HCT116 (cell line): ENCODE measurements around the gene NLN. TPM values are rescaled to one million over a fixed set of nuclear protein-coding genes. Genes with fewer than 3 reads are reported as not detected.

Experiments
- ATAC-seq: fragments of 200-7000 bp; cut with Tn5 transposase; 2 replicates; pipeline ENCODE4 v1.9.1; 2020; ENCODE audit warnings: mild to moderate bottlenecking, moderate library complexity
- BruUV-seq: library from RNA; stranded (reverse); fragments of 400-500 nt; replicated peaks from 2 replicates; lab custom pipeline; 2021; lab: Mats Ljungman, UMichigan
- CTCF ChIA-PET: fragments of 300-600 bp; sonication (Branson Sonifier 250); formaldehyde crosslinking; loops from one replicate; lab custom pipeline; 2021; ENCODE audit warnings: antibody characterized with exemption; lab: Charles Lee
- POLR2A ChIA-PET: fragments of 300-600, 350-600 bp; sonication (Branson Sonifier 250); formaldehyde crosslinking; loops from one replicate; lab custom pipeline; 2021; ENCODE audit warnings: antibody characterized with exemption; lab: Charles Lee
- RAD21 ChIA-PET, 2 experiments: fragments of 300-600 bp; sonication (Branson Sonifier 250); formaldehyde crosslinking; loops; one replicate each; lab custom pipeline; 2023; ENCODE audit warnings: low total read pairs in 2 of 2; ENCODE audit not compliant: uncharacterized antibody in 2 of 2, unreplicated experiment in 2 of 2, low non-redundant PET in 1 of 2; lab: Charles Lee
- DNase-seq: peaks from one replicate; pipeline ENCODE4 v3.0.0-alpha.2; 2010; ENCODE audit warnings: low read depth, low spot score
- H2AFZ ChIP-seq: fragments of 200-600 bp; shearing (Covaris generic), sonication (generic); 2 replicates; pipeline ENCODE4 v1.6.1; 2017; ENCODE audit warnings: low read depth, mixed run types, mixed read lengths, antibody characterized with exemption, low read length; ENCODE audit not compliant: poor library complexity, severe bottlenecking
- H3K27ac ChIP-seq: 2 replicates; pipeline ENCODE4 v1.5.1; 2012; ENCODE audit warnings: low read depth, low read length
- H3K27me3 ChIP-seq: fragments of 200-600 bp; sonication (generic); 2 replicates; pipeline ENCODE4 v1.6.1; 2016; ENCODE audit warnings: mixed run types, low read length, mixed read lengths; ENCODE audit not compliant: insufficient read depth
- H3K36me3 ChIP-seq, 2 experiments: fragments of 200-500 bp in 1 of 2; fragments of 200-600 bp in 1 of 2; sonication (Bioruptor generic) in 1 of 2; sonication (generic) in 1 of 2; 2 replicates each; pipeline versions ENCODE4 v1.5.1 to v1.6.1; 2014 to 2016; ENCODE audit warnings: low read length in 2 of 2, inconsistent platforms in 1 of 2, mixed read lengths in 1 of 2, mixed run types in 1 of 2; ENCODE audit not compliant: insufficient read depth in 2 of 2, control insufficient read depth in 1 of 2
- H3K4me1 ChIP-seq, 2 experiments: fragments of 200-600 bp in 1 of 2; sonication (generic) in 1 of 2; 2 replicates each; pipeline versions ENCODE4 v1.5.1 to v1.6.1; 2012 to 2017; ENCODE audit warnings: low read length in 2 of 2, inconsistent platforms in 1 of 2, mild to moderate bottlenecking in 1 of 2, mixed read lengths in 1 of 2, mixed run types in 1 of 2, moderate library complexity in 1 of 2; ENCODE audit not compliant: insufficient read depth in 2 of 2, control insufficient read depth in 1 of 2
- H3K4me2 ChIP-seq: fragments of 200-600 bp; sonication (generic); 2 replicates; pipeline ENCODE4 v1.6.1; 2017; ENCODE audit warnings: mixed run types, low read length, mixed read lengths
- H3K4me3 ChIP-seq, 2 experiments: fragments of 200-600 bp in 1 of 2; sonication (generic) in 1 of 2; replicated peaks in 1 of 2; 2 replicates each; pipeline ENCODE4 v1.5.1; 2011 to 2016; ENCODE audit warnings: low read length in 2 of 2, control low read depth in 1 of 2, low read depth in 1 of 2, mild to moderate bottlenecking in 1 of 2, mixed read lengths in 1 of 2, mixed run types in 1 of 2
- H3K79me2 ChIP-seq: fragments of 200-600 bp; sonication (generic); 2 replicates; pipeline ENCODE4 v1.6.1; 2017; ENCODE audit warnings: mild to moderate bottlenecking, mixed run types, low read length, moderate library complexity, mixed read lengths; ENCODE audit not compliant: insufficient read depth
- H3K9ac ChIP-seq: fragments of 200-600 bp; sonication (generic); 2 replicates; pipeline ENCODE4 v1.6.1; 2016; ENCODE audit warnings: low read length, mixed read lengths
- H3K9me2 ChIP-seq: fragments of 200-600 bp; sonication (generic), shearing (Covaris generic); 2 replicates; pipeline ENCODE4 v1.6.1; 2017; ENCODE audit warnings: mixed run types, mild to moderate bottlenecking, moderate library complexity; ENCODE audit not compliant: insufficient read depth
- H3K9me3 ChIP-seq, 2 experiments: fragments of 200-500 bp in 1 of 2; fragments of 200-600 bp in 1 of 2; sonication (Bioruptor generic) in 1 of 2; sonication (generic) in 1 of 2; 2 replicates each; pipeline ENCODE4 v1.6.1; 2014 to 2017; ENCODE audit warnings: low read length in 2 of 2, mixed read lengths in 2 of 2, inconsistent platforms in 1 of 2, low read depth in 1 of 2, mild to moderate bottlenecking in 1 of 2, mixed run types in 1 of 2, moderate library complexity in 1 of 2; ENCODE audit not compliant: control insufficient read depth in 1 of 2, insufficient read depth in 1 of 2
- H4K20me1 ChIP-seq: fragments of 200-600 bp; sonication (generic), shearing (Covaris generic); 2 replicates; pipeline ENCODE4 v1.6.1; 2017; ENCODE audit warnings: mixed run types, mild to moderate bottlenecking, moderate library complexity; ENCODE audit not compliant: insufficient read depth
- CBX3 ChIP-seq: IDR thresholded peaks from 2 replicates; pipeline ENCODE4 v1.6.1; 2012; ENCODE audit warnings: low read depth
- ELF1 ChIP-seq: IDR thresholded peaks from 2 replicates; pipeline ENCODE4 v1.6.1; 2012; ENCODE audit warnings: low read depth, borderline replicate concordance
- EZH2 ChIP-seq: fragments of 200-600 bp; sonication (generic); IDR thresholded peaks from 2 replicates; pipeline ENCODE4 v1.6.1; 2017; ENCODE audit warnings: antibody characterized with exemption, mixed run types
- EZH2phosphoT487 ChIP-seq: fragments of 200-600 bp; IDR thresholded peaks from 2 replicates; pipeline ENCODE4 v1.6.1; 2018; ENCODE audit warnings: antibody characterized with exemption, borderline replicate concordance
- MAX ChIP-seq: IDR thresholded peaks from 2 replicates; pipeline ENCODE4 v1.6.1; 2012
- POLR2A ChIP-seq: IDR thresholded peaks from 2 replicates; pipeline ENCODE4 v1.7.0; 2011; ENCODE audit warnings: borderline replicate concordance; ENCODE audit not compliant: insufficient read depth, insufficient read length; ENCODE audit errors: extremely low read depth
- SP1 ChIP-seq: IDR thresholded peaks from 2 replicates; pipeline ENCODE4 v1.6.1; 2012; ENCODE audit warnings: low read depth
- SRF ChIP-seq: IDR thresholded peaks from 2 replicates; pipeline ENCODE4 v1.6.1; 2012; ENCODE audit warnings: low read depth
- TCF7L2 ChIP-seq: IDR thresholded peaks from 2 replicates; pipeline ENCODE4 v1.7.0; 2011; ENCODE audit warnings: borderline replicate concordance, inconsistent platforms; ENCODE audit not compliant: insufficient read depth, insufficient read length; ENCODE audit errors: extremely low read depth
- YY1 ChIP-seq: IDR thresholded peaks from 2 replicates; pipeline ENCODE4 v1.6.1; 2011; ENCODE audit warnings: low read length, low read depth, moderate library complexity, mild to moderate bottlenecking; ENCODE audit not compliant: insufficient replicate concordance; ENCODE audit errors: extremely low read depth
- ZNF274 ChIP-seq: fragments of 200-500 bp; sonication (Bioruptor generic); IDR thresholded peaks from 2 replicates; pipeline ENCODE4 v1.6.1; 2014; ENCODE audit warnings: mild to moderate bottlenecking, low read depth, low read length, inconsistent platforms
- intact Hi-C: fragments of 100-400 bp; cut with micrococcal nuclease; formaldehyde crosslinking; loops from 2 replicates; pipeline ENCODE4 v1.10.0; 2022
- total RNA-seq: library from RNA; stranded (reverse); gene quantifications from one replicate; pipeline ENCODE4 v1.2.1, GENCODE V29; 2021; ENCODE audit not compliant: unreplicated experiment
- TF ChIP-seq, protein P1 (sequence below): IDR thresholded peaks from 2 replicates; pipeline ENCODE4 v1.6.1; 2012
- TF ChIP-seq, protein P2 (sequence below): IDR thresholded peaks from 2 replicates; pipeline ENCODE4 v1.6.1; 2011; ENCODE audit warnings: mild to moderate bottlenecking, low read length, moderate library complexity; ENCODE audit not compliant: insufficient replicate concordance; ENCODE audit errors: extremely low read depth

Gene NLN
- total RNA-seq, 1 experiment from 2014 or later, result 67.6 TPM

DNA sequence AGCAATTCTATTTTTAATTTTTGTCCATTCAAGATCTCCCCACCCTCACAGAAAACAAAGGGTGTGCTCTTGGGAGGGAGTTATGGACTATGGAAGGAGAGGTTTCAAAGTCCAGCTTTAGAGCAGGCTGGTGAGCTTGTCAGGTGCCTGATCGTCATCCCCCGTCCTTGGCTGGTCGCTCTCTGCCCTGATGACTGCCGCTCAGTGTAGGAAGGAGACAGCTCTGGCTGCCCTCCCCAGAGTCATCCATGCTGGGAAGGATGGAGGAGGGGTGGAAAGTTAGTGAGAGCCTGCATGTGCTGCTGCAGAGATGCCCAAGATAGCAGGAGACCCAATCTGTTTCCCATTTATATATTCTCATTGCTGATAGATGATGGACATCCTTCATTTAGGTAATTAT, 96.6 kb downstream of the NLN start:
- BruUV-seq, result no TSS peak
- Histone ChIP-seq H2AFZ (no peak overlapping the region), H3K27me3 (no peaks in the 10 kb centered on the region), H3K27ac (no peak overlapping the region), H3K79me2 (no peaks in the 10 kb centered on the region), H3K4me1 (peaks cover 16 to 32% of the 10 kb centered on the region in 2 experiments), H3K9me2 (no peaks in the 10 kb centered on the region), H3K9ac (no peak overlapping the region), H4K20me1 (no peaks in the 10 kb centered on the region), H3K4me2 (no peak overlapping the region)
- ChIA-PET RAD21 (no interaction called here), POLR2A (no interaction called here)
- intact Hi-C loops, result no loop called here
- TF ChIP-seq SRF (no peak), ELF1 (no peak), MAX (no peak)
- TF ChIP-seq, protein P1, sequence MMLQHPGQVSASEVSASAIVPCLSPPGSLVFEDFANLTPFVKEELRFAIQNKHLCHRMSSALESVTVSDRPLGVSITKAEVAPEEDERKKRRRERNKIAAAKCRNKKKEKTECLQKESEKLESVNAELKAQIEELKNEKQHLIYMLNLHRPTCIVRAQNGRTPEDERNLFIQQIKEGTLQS, result no peak
- TF ChIP-seq, all 23 proteins: peak for 0
- ATAC-seq (no peak), DNase-seq (no peak)
- Histone ChIP-seq H3K4me3 (no peak overlapping the region), H3K36me3 (no peaks in the 10 kb centered on the region), H3K9me3 (no peaks in the 10 kb centered on the region)
- CTCF ChIA-PET, result no interaction called here

DNA sequence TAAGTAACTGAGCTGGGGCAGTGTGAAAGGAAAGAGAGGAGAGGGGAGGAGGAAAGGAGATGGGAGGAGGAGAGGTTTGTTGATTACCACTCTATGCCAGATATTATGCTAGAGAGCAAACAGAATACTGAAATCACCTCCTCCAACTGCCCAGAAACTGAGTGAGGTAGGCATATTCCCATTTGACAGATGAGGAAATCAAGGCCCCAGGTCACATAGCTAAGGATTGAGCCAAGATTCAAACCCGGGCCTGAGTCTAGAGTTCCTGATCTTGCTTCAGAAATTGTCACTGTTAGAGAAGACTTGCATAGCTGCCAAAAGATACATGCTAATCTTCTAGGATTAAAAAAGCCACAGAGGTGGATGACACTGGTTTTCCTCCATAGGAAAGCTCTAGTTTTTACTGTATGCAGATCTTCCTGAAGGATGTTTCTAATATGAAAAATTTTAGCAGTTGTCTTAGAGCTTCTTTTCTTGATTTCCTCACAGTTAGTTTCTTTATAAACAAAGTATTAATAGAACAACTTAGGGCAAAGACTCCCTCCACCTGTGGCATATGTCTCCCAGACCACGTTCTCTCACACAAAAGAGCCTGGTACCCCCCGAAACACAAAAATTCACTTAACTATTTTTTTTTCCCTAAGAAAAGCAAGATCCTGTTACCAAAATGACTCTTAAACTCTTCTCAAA, 97.4 kb downstream of the NLN start:
- no peak for DNase-seq
- Histone ChIP-seq H3K36me3 (no peaks in the 10 kb centered on the region), H3K27ac (no peak overlapping the region), H3K9me3 (no peaks in the 10 kb centered on the region), H3K27me3 (no peaks in the 10 kb centered on the region), H3K4me1 (peaks cover 17 to 33% of the 10 kb centered on the region in 2 experiments), H2AFZ (no peak overlapping the region), H3K79me2 (no peaks in the 10 kb centered on the region), H3K9me2 (no peaks in the 10 kb centered on the region), H3K4me3 (no peak overlapping the region), H4K20me1 (no peaks in the 10 kb centered on the region), H3K9ac (no peak overlapping the region), H3K4me2 (no peak overlapping the region)
- RAD21 ChIA-PET, result no interaction called here
- no peak for TF ChIP-seq YY1
- no peak for TF ChIP-seq TCF7L2
- no peak for TF ChIP-seq SP1
- TF ChIP-seq, protein P1, result no peak
- TF ChIP-seq CBX3, result no peak
- no peak for TF ChIP-seq EZH2
- TF ChIP-seq, protein P2, sequence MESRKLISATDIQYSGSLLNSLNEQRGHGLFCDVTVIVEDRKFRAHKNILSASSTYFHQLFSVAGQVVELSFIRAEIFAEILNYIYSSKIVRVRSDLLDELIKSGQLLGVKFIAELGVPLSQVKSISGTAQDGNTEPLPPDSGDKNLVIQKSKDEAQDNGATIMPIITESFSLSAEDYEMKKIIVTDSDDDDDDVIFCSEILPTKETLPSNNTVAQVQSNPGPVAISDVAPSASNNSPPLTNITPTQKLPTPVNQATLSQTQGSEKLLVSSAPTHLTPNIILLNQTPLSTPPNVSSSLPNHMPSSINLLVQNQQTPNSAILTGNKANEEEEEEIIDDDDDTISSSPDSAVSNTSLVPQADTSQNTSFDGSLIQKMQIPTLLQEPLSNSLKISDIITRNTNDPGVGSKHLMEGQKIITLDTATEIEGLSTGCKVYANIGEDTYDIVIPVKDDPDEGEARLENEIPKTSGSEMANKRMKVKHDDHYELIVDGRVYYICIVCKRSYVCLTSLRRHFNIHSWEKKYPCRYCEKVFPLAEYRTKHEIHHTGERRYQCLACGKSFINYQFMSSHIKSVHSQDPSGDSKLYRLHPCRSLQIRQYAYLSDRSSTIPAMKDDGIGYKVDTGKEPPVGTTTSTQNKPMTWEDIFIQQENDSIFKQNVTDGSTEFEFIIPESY, result no peak
- no peak for TF ChIP-seq ELF1
- no peak for TF ChIP-seq MAX
- no peak for TF ChIP-seq SRF
- no peak for TF ChIP-seq EZH2phosphoT487
- no peak for TF ChIP-seq ZNF274
- TF ChIP-seq POLR2A, result no peak
- CTCF ChIA-PET, result no interaction called here
- no TSS peak for BruUV-seq
- ATAC-seq, result no peak
- POLR2A ChIA-PET, result no interaction called here
- intact Hi-C loops, result no loop called here
